Lower leg skin (tissue), 4 donors: ENCODE results near the gene DYNLL2. TPM values are rescaled to one million over a fixed set of nuclear protein-coding genes. Genes with fewer than 3 reads are reported as not detected.

ENCODE experiments used
- DNase-seq, 2 donors: peaks; one replicate each; pipeline ENCODE4 v3.0.0-alpha.2; 2019; ENCODE audit warnings: low spot score in 2 of 2
- H3K4me3 ChIP-seq: fragments of 200-600 bp; sonication (generic); 2 replicates; pipeline ENCODE4 v1.5.1; 2017; ENCODE audit warnings: mild to moderate bottlenecking, low read depth; ENCODE audit not compliant: poor library complexity, severe bottlenecking
- CTCF ChIP-seq, 3 donors: fragments of 450-650 bp; IDR thresholded peaks; one replicate each; pipeline ENCODE4 v1.5.1; 2016; ENCODE audit warnings: antibody characterized with exemption in 3 of 3, mild to moderate bottlenecking in 3 of 3, moderate library complexity in 2 of 3
- POLR2A ChIP-seq, 2 donors: fragments of 450-650 bp; IDR thresholded peaks; one replicate each; pipeline ENCODE4 v1.6.1; 2016 to 2017; ENCODE audit warnings: antibody characterized with exemption in 2 of 2, mild to moderate bottlenecking in 1 of 2, moderate library complexity in 1 of 2
- WGBS, 2 donors: methylation state at CpG; one replicate each; pipeline ENCODE4 v1.1.5; 2018; 5-methylcytosine and 5-hydroxymethylcytosine counted together
- intact Hi-C: fragments of 100-400 bp; cut with DNase I; formaldehyde crosslinking; loops from one replicate; pipeline ENCODE4 v1.15.0; 2023; ENCODE audit warnings: low total_unique reads
- total RNA-seq, 4 donors: library from RNA; depleted of rRNA; stranded (reverse); fragments of >200 nt; gene quantifications; one replicate each; pipeline ENCODE4 v1.1.0, GENCODE V29; 2016

DYNLL2 gene
- total RNA-seq, 4 donors from 2014 or later: 9.7 to 14.3 (median 10.9) TPM

GRCh38 chr17:58052407-58052806 lies 30.8 kb upstream of the DYNLL2 start:
- intact Hi-C loops: no loop called here

GRCh38 chr17:58052945-58053715 lies 30.1 kb upstream of the DYNLL2 start:
- H3K4me3 ChIP-seq: no peak overlapping the region
- WGBS, 2 donors: 68 to 69% methylated on average over 8 of the region's 8 CpGs
- intact Hi-C loops: no loop called here
- TF ChIP-seq CTCF (IDR thresholded peaks at IDR 0.05) (no peak), POLR2A (IDR thresholded peaks at IDR 0.05) (no peak)
- peak in 1 of 2 donors; percentile 37 for DNase-seq

More at GRCh38 chr17:58052407-58052806, 30.8 kb upstream of the DYNLL2 start:
- WGBS, 2 donors: 75 to 77% methylated on average over 1 of the region's 1 CpG
- TF ChIP-seq POLR2A (IDR thresholded peaks at IDR 0.05) (no peak), CTCF (IDR thresholded peaks at IDR 0.05) (no peak)
- no peak overlapping the region for H3K4me3 ChIP-seq
- DNase-seq: peak in 1 of 2 donors; percentile 32

- intact Hi-C loops: no loop called here
- peak in 1 of 2 donors; percentile 59 for DNase-seq
- no peak overlapping the region for H3K4me3 ChIP-seq
- 85 to 93% methylated on average over 6 of the region's 6 CpGs for WGBS, 2 donors
- TF ChIP-seq CTCF (IDR thresholded peaks at IDR 0.05) (no peak), POLR2A (IDR thresholded peaks at IDR 0.05) (no peak)
Observed at GRCh38 chr17:58054641-58055040, 28.6 kb upstream of the DYNLL2 start.

GRCh38 chr17:58056476-58056875 lies 26.7 kb upstream of the DYNLL2 start:
- TF ChIP-seq CTCF (IDR thresholded peaks at IDR 0.05) (no peak), POLR2A (IDR thresholded peaks at IDR 0.05) (no peak)
- H3K4me3 ChIP-seq: no peak overlapping the region
- peak in 1 of 2 donors; percentile 8 for DNase-seq
- intact Hi-C loops: no loop called here

- intact Hi-C loops: no loop called here
- no peak for TF ChIP-seq POLR2A (IDR thresholded peaks at IDR 0.05)
- no peak for TF ChIP-seq CTCF (IDR thresholded peaks at IDR 0.05)
- WGBS, 2 donors: 49 to 54% methylated on average over 5 of the region's 5 CpGs
Observed at GRCh38 chr17:58059141-58059540, 24.1 kb upstream of the DYNLL2 start.

More at GRCh38 chr17:58059141-58059540, 24.1 kb upstream of the DYNLL2 start:
- peak in 1 of 2 donors; percentile 34 for DNase-seq
- H3K4me3 ChIP-seq: no peak overlapping the region
